Stimulated activated effector memory CD8-positive, alpha-beta T cell treated with anti-CD3 and anti-CD28 coated beads, Interleukin-12 subunit alpha, Interleukin-12 subunit beta, amount 100 ng/mL, for 72 hours (primary cell): ENCODE data around the gene RIT2.

ENCODE experiments used
- ATAC-seq: fragments of 150-1000 bp; cut with Tn5 transposase; 2 replicates; pipeline ENCODE4 v1.10.0; 2021
- DNase-seq, 2 donors: peaks; one replicate each; pipeline ENCODE4 v3.0.0; 2021 to 2022; ENCODE audit warnings: low spot score in 2 of 2
- H3K27ac Mint-ChIP-seq: one replicate; pipeline ENCODE4 v1.8.0; 2022; ENCODE audit warnings: mild to moderate bottlenecking, mixed read lengths
- H3K36me3 Mint-ChIP-seq: one replicate; pipeline ENCODE4 v1.8.0; 2022; ENCODE audit warnings: mild to moderate bottlenecking, mixed read lengths
- H3K4me1 Mint-ChIP-seq: one replicate; pipeline ENCODE4 v1.8.0; 2022; ENCODE audit warnings: mixed read lengths
- H3K4me3 Mint-ChIP-seq: one replicate; pipeline ENCODE4 v1.8.0; 2022; ENCODE audit warnings: mild to moderate bottlenecking, mixed read lengths
- H3K9me3 Mint-ChIP-seq: one replicate; pipeline ENCODE4 v1.8.0; 2022; ENCODE audit warnings: mixed read lengths

The RIT2 gene

DNA sequence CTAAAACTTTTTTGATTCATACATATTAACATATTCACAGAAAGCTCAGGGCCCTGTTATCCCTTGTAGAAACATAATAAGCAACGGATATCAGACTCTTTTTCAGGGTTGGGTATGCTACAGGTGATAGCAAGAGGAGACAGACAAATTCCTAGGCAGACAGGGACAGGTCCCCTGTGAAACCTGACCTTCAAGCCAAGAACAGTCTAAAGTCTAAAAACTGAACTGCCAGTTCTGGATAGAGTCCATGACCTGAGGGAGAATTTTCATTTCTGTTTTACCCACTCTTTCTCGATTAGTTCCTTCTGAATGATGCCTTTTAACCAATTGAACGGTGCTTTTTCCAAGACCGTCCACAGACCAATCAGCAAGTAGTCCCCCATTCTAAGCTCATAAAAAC, 54.2 kb downstream of the RIT2 start:
- H3K9me3 Mint-ChIP-seq = peaks cover 14% of the 10 kb centered on the region

DNA sequence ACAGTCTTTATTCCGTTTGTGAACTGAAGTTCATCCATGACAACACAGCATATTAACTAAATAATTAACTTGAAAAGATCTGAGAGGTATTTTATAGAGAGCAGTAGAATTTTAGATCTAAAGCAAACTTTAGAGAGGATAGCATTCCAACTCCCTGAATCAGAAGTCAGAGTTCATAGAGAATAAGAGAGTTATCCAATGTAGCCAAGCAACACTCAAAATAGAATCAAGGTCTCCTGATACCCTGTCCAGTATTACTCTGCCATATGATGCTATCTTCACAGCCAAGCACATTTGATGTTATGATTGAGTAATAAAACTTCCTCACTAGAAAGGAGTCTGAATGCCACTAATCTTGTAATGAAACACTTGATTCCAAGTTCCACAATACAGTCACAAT, 55.5 kb downstream of the RIT2 start:
- Mint-ChIP-seq H3K9me3 (peaks cover 8% of the 10 kb centered on the region), H3K4me1 (no peaks in the 10 kb centered on the region), H3K27ac (no peak overlapping the region), H3K36me3 (no peaks in the 10 kb centered on the region), H3K4me3 (no peak overlapping the region)
- DNase-seq (no peak), ATAC-seq (no peak)

More for the DNA sequence above, 54.2 kb downstream of the RIT2 start:
- ATAC-seq (no peak), DNase-seq (no peak)
- Mint-ChIP-seq H3K27ac (no peak overlapping the region), H3K4me3 (no peak overlapping the region), H3K36me3 (no peaks in the 10 kb centered on the region), H3K4me1 (no peaks in the 10 kb centered on the region)

DNA sequence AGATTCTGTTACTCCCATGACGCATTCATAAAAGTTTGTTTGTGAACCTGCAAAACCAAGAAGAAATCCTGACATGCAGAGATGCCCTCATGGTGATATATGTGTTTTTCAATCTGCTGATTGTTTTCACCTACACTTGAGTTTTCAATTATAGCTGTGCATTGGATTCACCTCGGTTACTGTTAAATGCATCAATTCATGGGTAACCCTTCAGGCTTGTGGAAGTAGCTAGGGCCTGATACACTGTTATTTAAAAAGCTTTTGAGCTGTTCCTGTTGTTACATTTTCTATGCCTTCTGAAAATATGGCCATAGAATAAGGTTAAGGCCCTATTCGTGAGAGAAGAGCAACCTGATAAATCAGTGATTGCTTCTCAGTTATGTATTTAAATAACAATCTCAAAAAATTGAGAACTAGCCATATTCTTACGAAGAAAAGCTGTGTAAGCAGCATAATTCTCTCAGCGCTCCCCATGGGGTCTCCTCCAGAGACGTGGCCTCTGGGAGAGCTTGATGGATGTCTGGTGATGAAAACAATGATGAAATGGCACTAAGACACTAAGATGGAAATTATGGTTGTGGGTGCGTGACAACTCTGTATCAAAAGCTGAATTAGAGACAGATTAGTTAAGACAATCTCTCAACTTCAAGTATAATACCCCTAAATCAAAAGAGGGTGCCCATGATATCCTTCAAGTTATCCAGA, 60.5 kb downstream of the RIT2 start:
- Mint-ChIP-seq H3K4me3 (no peak overlapping the region), H3K9me3 (peaks cover 15% of the 10 kb centered on the region), H3K27ac (no peak overlapping the region), H3K36me3 (no peaks in the 10 kb centered on the region), H3K4me1 (no peaks in the 10 kb centered on the region)
- ATAC-seq (no peak), DNase-seq (no peak)

DNA sequence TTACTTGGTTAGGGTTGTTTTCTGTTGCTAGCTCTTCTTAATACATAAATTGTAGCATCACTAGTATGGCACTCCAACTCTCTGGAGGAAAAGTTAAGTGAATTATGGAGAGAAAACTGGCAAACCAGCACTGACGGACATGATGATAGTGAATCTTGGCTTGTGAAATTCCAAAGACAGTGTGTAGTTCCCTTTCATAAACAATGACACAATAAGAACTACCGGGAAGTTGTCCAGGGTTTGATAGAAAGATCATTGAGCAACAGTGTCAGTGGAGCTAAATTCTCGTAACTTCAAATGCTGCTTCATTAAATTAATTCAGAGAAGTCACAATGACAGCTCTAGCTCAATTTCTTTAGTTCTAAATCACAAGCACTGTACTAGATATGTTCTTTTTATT, 66.5 kb downstream of the RIT2 start:
- ATAC-seq (no peak), DNase-seq (no peak)
- H3K4me3 Mint-ChIP-seq = no peak overlapping the region
- H3K27ac Mint-ChIP-seq = no peak overlapping the region
- H3K9me3 Mint-ChIP-seq = peaks cover 16% of the 10 kb centered on the region
- no peaks in the 10 kb centered on the region for H3K36me3 Mint-ChIP-seq
- H3K4me1 Mint-ChIP-seq = no peaks in the 10 kb centered on the region

DNA sequence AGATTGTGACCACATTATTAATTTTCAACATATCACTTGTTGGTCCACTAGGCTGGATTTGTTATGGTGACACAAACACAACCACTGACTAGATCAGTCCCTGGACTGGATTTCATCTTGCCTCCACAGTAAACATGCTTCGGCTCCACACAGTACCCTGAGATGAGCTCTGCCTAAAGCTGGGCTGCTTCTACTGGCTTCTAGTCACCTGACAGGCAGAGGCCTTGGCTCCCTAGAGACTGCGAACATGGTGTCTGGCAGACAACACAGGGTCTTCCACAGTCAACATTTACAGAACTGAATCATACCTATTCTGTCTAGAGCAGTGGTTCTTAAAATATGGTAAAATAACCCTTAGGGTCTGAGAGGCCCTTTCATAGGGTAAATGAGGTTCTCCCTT, 69.2 kb downstream of the RIT2 start:
- Mint-ChIP-seq H3K36me3 (no peaks in the 10 kb centered on the region), H3K9me3 (peaks cover 12% of the 10 kb centered on the region), H3K4me3 (no peak overlapping the region), H3K27ac (no peak overlapping the region), H3K4me1 (no peaks in the 10 kb centered on the region)
- no peak for ATAC-seq
- DNase-seq = no peak

DNA sequence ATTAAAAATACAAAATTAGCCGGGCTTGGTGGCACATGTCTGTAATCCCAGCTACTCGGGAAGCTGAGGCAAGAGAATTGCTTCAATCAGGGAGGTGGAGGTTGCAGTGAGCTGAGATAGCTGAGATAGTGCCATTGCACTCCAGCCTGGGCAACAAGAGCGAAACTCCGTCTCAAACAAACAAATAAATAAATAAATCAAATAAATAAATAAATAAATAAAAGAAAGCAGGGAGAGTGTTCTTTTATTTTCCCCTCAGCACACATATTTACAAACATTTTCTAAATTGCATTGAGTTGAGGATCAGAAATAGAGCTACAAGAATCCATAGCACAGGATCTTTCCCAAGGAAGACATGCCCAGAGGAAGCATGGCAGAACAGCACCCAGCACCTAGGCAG, 71.9 kb downstream of the RIT2 start:
- ATAC-seq (no peak), DNase-seq (no peak)
- H3K36me3 Mint-ChIP-seq = no peaks in the 10 kb centered on the region
- H3K27ac Mint-ChIP-seq = no peak overlapping the region
- H3K9me3 Mint-ChIP-seq = peaks cover 17% of the 10 kb centered on the region
- no peaks in the 10 kb centered on the region for H3K4me1 Mint-ChIP-seq
- no peak overlapping the region for H3K4me3 Mint-ChIP-seq

DNA sequence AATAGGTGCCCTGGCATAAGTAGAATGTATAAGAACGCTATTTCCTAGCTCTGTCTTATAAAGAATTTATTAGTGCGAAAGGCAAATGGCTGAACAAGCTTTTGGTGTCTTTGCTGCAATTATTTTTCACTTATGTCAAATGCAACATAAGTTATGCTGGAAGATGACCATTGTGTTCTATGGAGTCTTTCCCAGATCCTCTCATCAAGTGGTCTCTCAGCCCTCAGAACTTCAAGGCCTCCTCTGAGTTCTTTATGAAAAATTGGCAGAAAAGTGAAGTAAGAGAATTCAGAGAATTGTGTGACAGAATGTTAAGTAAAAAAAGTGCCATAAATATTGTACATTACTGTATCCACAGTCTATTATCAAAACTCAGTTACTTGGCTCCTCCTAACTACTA, 75.2 kb downstream of the RIT2 start:
- Mint-ChIP-seq H3K4me1 (no peaks in the 10 kb centered on the region), H3K27ac (no peak overlapping the region), H3K9me3 (peaks cover 25% of the 10 kb centered on the region), H3K36me3 (no peaks in the 10 kb centered on the region), H3K4me3 (no peak overlapping the region)
- ATAC-seq = no peak
- DNase-seq = no peak

DNA sequence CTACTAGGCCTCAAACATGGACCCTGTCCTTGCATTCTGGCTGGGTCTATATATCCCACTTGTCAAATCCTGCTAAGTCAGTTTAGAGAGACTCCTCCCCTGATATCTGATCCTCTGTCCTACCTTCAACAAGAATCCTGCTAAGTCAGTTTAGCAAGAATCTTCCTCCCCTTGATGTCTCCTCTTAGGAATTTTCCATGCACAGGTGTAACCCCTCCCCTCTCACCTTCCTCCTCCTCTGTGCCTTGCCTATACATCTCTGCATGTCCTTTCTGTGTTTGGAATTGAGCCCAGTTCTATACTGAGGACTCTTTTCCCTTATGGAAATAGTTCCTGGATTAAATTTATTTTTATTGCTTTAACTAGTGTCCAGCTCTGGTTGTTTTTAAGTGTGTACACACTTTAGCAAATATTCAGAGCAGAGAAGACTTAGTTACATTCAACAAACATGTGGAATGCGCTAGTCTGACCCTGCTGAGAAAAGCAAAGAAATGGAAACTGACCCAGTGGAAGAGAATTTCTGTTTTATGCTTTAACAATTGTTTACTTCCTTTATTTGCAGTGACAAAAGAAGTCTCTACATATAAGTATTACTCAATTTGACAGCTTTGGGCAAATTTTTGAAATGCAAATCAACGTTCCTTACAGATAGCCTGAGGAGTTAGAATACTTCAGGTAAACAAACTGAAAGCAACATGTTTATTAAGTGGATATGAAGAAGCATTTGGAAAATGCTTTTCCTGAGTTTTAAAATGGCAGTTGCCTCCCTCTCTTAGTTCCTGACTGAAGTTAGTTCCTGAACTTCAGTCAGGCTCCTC, 80.6 kb downstream of the RIT2 start:
- no peak for DNase-seq
- no peak for ATAC-seq
- peaks cover 22% of the 10 kb centered on the region for H3K9me3 Mint-ChIP-seq
- no peak overlapping the region for H3K27ac Mint-ChIP-seq
- no peaks in the 10 kb centered on the region for H3K36me3 Mint-ChIP-seq
- no peak overlapping the region for H3K4me3 Mint-ChIP-seq
- H3K4me1 Mint-ChIP-seq = no peaks in the 10 kb centered on the region

DNA sequence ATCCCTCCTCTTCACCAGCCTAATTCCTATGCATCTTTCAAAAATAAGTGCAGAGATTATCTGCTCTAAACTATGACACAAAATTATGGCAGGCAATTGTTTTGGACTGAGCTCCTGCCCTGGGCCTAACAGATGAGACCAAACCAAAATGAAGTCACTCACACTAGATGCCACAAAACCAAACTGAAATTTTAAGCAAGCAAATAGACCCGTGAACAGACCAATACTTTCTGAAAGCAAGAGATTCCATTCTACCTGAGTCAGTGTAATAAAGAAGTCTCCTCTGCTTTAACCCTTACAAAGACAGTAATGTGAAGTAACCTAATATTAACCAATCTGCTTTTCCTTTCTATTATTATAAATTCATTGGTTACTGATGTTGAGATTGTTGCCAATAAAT, 84.3 kb downstream of the RIT2 start:
- no peak for ATAC-seq
- Mint-ChIP-seq H3K27ac (no peak overlapping the region), H3K4me1 (no peaks in the 10 kb centered on the region), H3K4me3 (no peak overlapping the region), H3K36me3 (no peaks in the 10 kb centered on the region), H3K9me3 (peaks cover 13% of the 10 kb centered on the region)
- no peak for DNase-seq

DNA sequence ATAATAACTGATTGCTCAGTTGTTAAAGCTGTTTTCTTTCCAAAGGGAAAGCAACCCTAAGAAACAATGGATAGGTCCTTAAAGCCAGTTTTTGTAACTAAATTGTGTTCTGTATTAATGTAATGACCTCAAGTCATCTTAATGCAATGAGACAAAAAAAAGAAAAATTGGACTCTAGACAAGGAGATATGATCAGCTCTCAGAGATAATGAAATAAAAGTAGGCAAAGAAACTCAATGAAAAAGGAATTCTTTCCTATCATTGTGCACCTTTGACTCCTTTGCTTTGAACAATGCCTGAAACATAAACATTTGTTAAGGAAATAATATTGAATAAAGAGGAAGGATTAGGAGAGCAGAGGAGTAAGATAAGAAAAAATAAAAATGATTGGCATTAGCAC, 86.1 kb downstream of the RIT2 start:
- Mint-ChIP-seq H3K27ac (no peak overlapping the region), H3K36me3 (no peaks in the 10 kb centered on the region), H3K9me3 (peaks cover 2% of the 10 kb centered on the region), H3K4me1 (no peaks in the 10 kb centered on the region), H3K4me3 (no peak overlapping the region)
- DNase-seq (no peak), ATAC-seq (no peak)

DNA sequence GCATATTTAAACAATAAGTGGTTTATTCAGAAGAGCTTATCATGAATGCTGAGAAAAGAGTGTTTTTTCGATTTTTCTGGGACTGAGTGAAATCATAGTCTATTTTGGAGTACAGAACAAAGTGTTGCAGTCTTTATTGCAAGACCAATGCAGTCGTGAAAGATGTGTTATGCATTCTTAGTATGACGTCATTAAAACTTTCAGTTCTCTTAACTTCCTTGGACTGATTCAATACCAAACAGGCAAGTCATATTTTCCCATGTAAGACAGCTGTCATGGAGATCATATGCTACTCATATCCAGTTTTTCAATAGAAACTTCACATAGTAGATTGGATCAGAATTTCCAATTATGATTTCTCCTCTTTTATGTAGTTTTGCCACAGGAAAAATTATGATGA, 92.6 kb downstream of the RIT2 start:
- peaks cover 16% of the 10 kb centered on the region for H3K9me3 Mint-ChIP-seq
- DNase-seq = no peak
- H3K27ac Mint-ChIP-seq = no peak overlapping the region
- no peak for ATAC-seq
- no peaks in the 10 kb centered on the region for H3K4me1 Mint-ChIP-seq
- H3K36me3 Mint-ChIP-seq = no peaks in the 10 kb centered on the region
- no peak overlapping the region for H3K4me3 Mint-ChIP-seq

DNA sequence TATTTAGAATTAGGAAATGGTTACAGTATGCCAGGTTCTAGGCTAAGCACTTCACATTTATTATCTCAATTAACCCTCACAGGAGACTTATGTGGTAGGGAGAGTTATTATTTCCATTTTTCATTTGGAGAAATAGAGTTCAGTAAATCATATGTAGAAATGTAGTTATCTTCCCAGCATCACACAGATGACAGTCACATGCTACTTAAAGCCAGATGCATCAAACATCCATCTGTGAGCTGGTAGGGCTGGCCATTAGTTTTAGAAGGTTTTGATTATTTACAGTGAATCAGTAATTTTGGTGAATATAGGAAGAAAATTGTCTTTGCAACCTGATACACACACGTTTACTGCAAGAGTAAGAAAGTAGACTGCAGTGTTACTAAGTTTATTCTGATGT, 97.9 kb downstream of the RIT2 start:
- Mint-ChIP-seq H3K27ac (no peak overlapping the region), H3K9me3 (peaks cover 25% of the 10 kb centered on the region), H3K36me3 (no peaks in the 10 kb centered on the region), H3K4me3 (no peak overlapping the region), H3K4me1 (no peaks in the 10 kb centered on the region)
- ATAC-seq (no peak), DNase-seq (no peak)

DNA sequence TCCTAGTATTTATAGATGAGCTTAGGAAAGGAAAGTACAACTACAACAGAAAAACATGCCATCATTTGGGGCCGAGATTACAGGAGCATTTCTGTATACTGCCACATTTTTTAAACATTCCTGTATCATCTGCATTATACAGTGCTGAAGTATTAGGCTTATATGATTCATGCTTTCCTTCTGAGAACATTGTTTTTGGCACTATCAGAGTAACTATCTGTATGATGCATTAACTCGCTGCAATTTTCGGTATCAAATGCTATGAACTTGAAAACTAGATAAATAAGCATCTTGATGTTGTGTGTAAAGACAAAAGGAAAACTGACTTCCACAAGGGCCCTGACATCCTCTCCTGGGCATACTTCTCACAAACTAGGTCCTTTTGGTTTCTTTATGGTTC, 102.0 kb downstream of the RIT2 start:
- no peak overlapping the region for H3K4me3 Mint-ChIP-seq
- H3K27ac Mint-ChIP-seq = no peak overlapping the region
- DNase-seq (no peak), ATAC-seq (no peak)
- H3K9me3 Mint-ChIP-seq = peaks cover 23% of the 10 kb centered on the region
- no peaks in the 10 kb centered on the region for H3K4me1 Mint-ChIP-seq
- no peaks in the 10 kb centered on the region for H3K36me3 Mint-ChIP-seq

DNA sequence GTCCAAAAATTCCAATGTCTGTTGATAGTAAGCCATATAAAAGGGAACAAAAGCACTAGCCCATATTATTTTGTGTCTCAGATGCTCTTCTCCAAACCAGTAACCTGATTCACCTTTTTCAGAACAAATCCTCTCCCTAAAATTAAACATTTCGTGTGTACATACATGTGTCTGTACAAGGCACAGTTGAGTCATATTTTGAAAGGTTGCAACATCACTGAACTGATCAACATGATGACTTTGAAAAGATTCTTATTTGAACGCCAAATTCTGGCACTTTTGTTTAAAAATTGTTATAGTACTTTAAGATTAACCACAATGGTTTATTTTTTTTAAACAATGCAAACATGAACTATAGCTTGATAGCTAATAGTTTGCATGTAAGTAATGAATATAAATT, 102.5 kb downstream of the RIT2 start:
- Mint-ChIP-seq H3K9me3 (peaks cover 23% of the 10 kb centered on the region), H3K4me3 (no peak overlapping the region), H3K4me1 (no peaks in the 10 kb centered on the region), H3K36me3 (no peaks in the 10 kb centered on the region), H3K27ac (no peak overlapping the region)
- no peak for ATAC-seq
- no peak for DNase-seq

DNA sequence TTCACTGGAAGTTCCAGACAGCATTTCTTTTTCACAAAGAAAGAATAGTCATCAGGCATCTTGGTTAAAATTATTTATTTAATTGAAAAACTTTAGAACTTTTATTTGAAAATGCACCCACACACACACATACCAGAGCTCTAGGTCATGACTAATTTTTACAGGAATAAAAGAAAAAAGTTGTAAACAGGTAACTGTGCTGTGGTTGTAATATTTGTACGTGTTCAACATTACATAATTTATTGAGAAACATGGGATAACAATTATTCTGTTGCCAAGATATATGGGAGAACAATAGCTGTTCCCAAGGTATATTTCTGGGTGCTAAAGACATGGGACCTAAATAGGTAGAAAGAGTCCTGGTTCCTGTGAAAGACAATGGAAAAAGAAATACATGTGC, 104.9 kb downstream of the RIT2 start:
- no peak overlapping the region for H3K4me3 Mint-ChIP-seq
- no peaks in the 10 kb centered on the region for H3K4me1 Mint-ChIP-seq
- H3K9me3 Mint-ChIP-seq = peaks cover 29% of the 10 kb centered on the region
- no peak overlapping the region for H3K27ac Mint-ChIP-seq
- no peaks in the 10 kb centered on the region for H3K36me3 Mint-ChIP-seq
- DNase-seq (no peak), ATAC-seq (no peak)

DNA sequence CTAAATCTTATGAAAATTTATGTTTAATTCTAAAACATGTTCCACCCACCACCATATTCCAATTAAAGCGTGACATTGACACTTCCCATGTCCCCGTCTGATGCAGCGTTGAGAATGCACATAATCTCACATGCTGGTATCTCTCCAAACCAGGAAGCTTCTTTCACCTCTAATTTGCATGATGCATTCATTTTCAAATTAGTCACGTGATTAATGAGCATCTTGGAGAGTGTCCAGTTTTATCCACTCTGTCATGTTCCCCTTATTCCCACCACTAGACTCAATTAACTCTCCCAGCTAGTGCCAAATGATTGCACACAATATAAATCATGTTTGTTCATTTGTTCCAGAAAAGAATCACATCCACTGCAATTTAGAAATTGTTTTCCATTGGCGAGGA, 105.8 kb downstream of the RIT2 start:
- no peak for DNase-seq
- no peak for ATAC-seq
- H3K9me3 Mint-ChIP-seq = peaks cover 22% of the 10 kb centered on the region
- H3K27ac Mint-ChIP-seq = no peak overlapping the region
- no peaks in the 10 kb centered on the region for H3K4me1 Mint-ChIP-seq
- H3K36me3 Mint-ChIP-seq = no peaks in the 10 kb centered on the region
- H3K4me3 Mint-ChIP-seq = no peak overlapping the region
